ENCODE data around the gene C20orf202.

The C20orf202 gene

DNA sequence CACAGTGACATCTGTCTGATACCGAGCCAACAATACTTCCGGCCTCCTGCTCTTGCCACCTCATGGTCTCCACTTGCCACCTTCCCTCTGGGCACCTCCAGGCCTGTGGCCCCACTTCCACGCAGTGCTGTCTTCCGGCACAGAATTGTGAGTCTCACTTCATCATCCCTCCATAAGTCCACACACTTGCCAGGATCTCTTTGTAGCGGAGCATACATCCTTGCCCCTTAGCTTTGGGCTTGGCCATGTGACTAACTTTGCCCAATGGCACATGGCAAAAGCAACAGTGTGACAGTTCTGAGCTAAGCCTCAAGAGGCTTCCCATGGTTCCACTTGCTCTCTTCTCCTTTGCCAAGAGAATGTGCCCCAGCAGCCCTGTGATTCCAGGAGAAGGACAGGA is 4.5 kb upstream of the C20orf202 start:
- no peaks in the 10 kb centered on the region for H3K36me3 ChIP-seq (ENCODE audit: control insufficient read depth, insufficient read depth, low read length)
- no peak overlapping the region for H3K4me3 ChIP-seq (ENCODE audit: low read length)
- no peak overlapping the region for H4K8ac ChIP-seq (ENCODE audit: low read depth, low read length)
- H3K23ac ChIP-seq (ENCODE audit: low read length) = no peak overlapping the region
- H3K56ac ChIP-seq (ENCODE audit: low read length) = no peak overlapping the region
- no peak overlapping the region for H2BK120ac ChIP-seq (ENCODE audit: low read depth, low read length)
- no peaks in the 10 kb centered on the region for H3K79me2 ChIP-seq (ENCODE audit: control insufficient read depth, insufficient read depth, low read length)
- no peak overlapping the region for H4K5ac ChIP-seq (ENCODE audit: low read length)
- H3K27me3 ChIP-seq (ENCODE audit: insufficient read depth, low read length, poor library complexity) = no peaks in the 10 kb centered on the region
- H3K18ac ChIP-seq (ENCODE audit: low read length) = no peak overlapping the region
- H3K27ac ChIP-seq (ENCODE audit: low read depth, low read length) = no peak overlapping the region
- no peak for DNase-seq
- no peak overlapping the region for H2AK5ac ChIP-seq (ENCODE audit: low read length)
- H3K4ac ChIP-seq (ENCODE audit: low read depth, low read length) = no peak overlapping the region
- no peak overlapping the region for H2BK5ac ChIP-seq (ENCODE audit: low read length)
- H3K4me1 ChIP-seq (ENCODE audit: control insufficient read depth, low read depth, low read length) = no peaks in the 10 kb centered on the region
- H3K79me1 ChIP-seq (ENCODE audit: low read length) = no peaks in the 10 kb centered on the region
- WGBS (ENCODE audit: extremely low coverage, insufficient coverage, low lambda C conversion rate) = no CpG with 5 or more reads among the region's 5 CpGs
- H3K9ac ChIP-seq (ENCODE audit: low read length) = no peak overlapping the region
- no peak overlapping the region for H3K4me2 ChIP-seq (ENCODE audit: low read length)
- no peak overlapping the region for H2BK15ac ChIP-seq (replicated peaks; ENCODE audit: low read depth)

DNA sequence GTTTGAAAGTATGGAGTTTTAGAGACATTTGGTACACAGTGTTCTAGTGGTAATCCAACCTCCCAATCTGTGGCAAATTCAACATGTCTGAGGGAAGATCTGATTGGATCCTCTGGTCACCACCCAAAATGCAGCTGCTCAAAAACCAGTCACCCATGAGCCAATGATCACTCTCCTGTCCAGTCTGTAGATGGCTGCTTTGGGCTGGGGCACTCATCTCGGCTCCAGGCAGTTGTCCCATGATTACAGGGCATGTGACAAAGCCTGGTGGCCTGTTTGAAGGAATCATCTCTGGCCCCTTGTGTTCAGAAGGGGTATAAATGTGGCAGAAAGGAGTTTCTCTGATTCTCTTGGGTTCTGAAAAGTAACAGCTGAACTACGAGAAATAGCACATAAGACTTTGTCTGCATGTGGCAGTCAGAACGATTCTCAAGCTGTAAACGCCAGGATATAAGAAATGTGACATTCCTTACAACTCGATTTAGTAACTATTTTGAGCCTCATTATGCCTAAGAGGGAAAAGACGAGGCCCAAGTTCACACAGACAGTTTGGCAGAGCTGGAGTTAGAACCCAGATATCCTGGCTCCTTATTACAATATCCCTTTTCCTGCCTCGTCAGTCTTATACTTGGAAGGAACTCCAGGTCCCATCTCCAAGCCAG is 3.9 kb upstream of the C20orf202 start:
- H3K79me2 ChIP-seq (ENCODE audit: control insufficient read depth, insufficient read depth, low read length) = no peaks in the 10 kb centered on the region
- H3K36me3 ChIP-seq (ENCODE audit: control insufficient read depth, insufficient read depth, low read length) = no peaks in the 10 kb centered on the region
- H2BK15ac ChIP-seq (replicated peaks; ENCODE audit: low read depth) = no peak overlapping the region
- no peak overlapping the region for H4K8ac ChIP-seq (ENCODE audit: low read depth, low read length)
- no peaks in the 10 kb centered on the region for H3K27me3 ChIP-seq (ENCODE audit: insufficient read depth, low read length, poor library complexity)
- H3K23ac ChIP-seq (ENCODE audit: low read length) = no peak overlapping the region
- H3K4me2 ChIP-seq (ENCODE audit: low read length) = no peak overlapping the region
- DNase-seq = no peak
- no peak overlapping the region for H2BK5ac ChIP-seq (ENCODE audit: low read length)
- H2AK5ac ChIP-seq (ENCODE audit: low read length) = no peak overlapping the region
- H3K79me1 ChIP-seq (ENCODE audit: low read length) = no peaks in the 10 kb centered on the region
- H3K4me1 ChIP-seq (ENCODE audit: control insufficient read depth, low read depth, low read length) = no peaks in the 10 kb centered on the region
- no peak overlapping the region for H2BK120ac ChIP-seq (ENCODE audit: low read depth, low read length)
- no peak overlapping the region for H3K18ac ChIP-seq (ENCODE audit: low read length)
- no peak overlapping the region for H3K27ac ChIP-seq (ENCODE audit: low read depth, low read length)
- WGBS (ENCODE audit: extremely low coverage, insufficient coverage, low lambda C conversion rate) = no CpG with 5 or more reads among the region's 7 CpGs
- H3K9ac ChIP-seq (ENCODE audit: low read length) = no peak overlapping the region
- H3K56ac ChIP-seq (ENCODE audit: low read length) = no peak overlapping the region
- H3K4me3 ChIP-seq (ENCODE audit: low read length) = no peak overlapping the region
- no peak overlapping the region for H3K4ac ChIP-seq (ENCODE audit: low read depth, low read length)
- H4K5ac ChIP-seq (ENCODE audit: low read length) = no peak overlapping the region

DNA sequence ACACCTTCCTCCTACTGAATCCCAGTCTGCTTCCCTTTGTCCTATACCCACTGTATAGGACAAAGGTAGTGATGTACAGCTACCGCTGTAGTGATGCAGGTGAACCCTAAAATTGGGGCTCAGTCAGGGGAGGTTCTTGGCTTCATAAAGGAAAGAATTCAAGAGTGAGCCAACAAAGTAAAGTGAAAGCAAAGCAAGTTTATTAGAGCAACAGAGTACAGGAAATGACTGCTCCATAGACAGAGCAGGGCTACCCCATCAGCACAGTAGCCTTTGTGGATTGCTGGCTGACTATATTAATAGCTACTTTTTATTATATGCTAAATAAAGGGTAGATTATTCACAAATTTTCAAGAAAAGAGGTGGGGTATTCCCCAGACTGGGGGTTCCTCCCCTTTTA is 3.3 kb upstream of the C20orf202 start:
- H2BK15ac ChIP-seq (replicated peaks; ENCODE audit: low read depth) = no peak overlapping the region
- H3K4me3 ChIP-seq (ENCODE audit: low read length) = no peak overlapping the region
- H3K4ac ChIP-seq (ENCODE audit: low read depth, low read length) = no peak overlapping the region
- no peak overlapping the region for H3K9ac ChIP-seq (ENCODE audit: low read length)
- DNase-seq = no peak
- H2BK120ac ChIP-seq (ENCODE audit: low read depth, low read length) = no peak overlapping the region
- H3K4me1 ChIP-seq (ENCODE audit: control insufficient read depth, low read depth, low read length) = no peaks in the 10 kb centered on the region
- no peak overlapping the region for H3K27ac ChIP-seq (ENCODE audit: low read depth, low read length)
- WGBS (ENCODE audit: extremely low coverage, insufficient coverage, low lambda C conversion rate) = no CpG with 5 or more reads among the region's 1 CpG
- no peak overlapping the region for H3K18ac ChIP-seq (ENCODE audit: low read length)
- no peak overlapping the region for H3K56ac ChIP-seq (ENCODE audit: low read length)
- no peaks in the 10 kb centered on the region for H3K36me3 ChIP-seq (ENCODE audit: control insufficient read depth, insufficient read depth, low read length)
- H3K27me3 ChIP-seq (ENCODE audit: insufficient read depth, low read length, poor library complexity) = no peaks in the 10 kb centered on the region
- no peak overlapping the region for H3K4me2 ChIP-seq (ENCODE audit: low read length)
- no peaks in the 10 kb centered on the region for H3K79me1 ChIP-seq (ENCODE audit: low read length)
- no peaks in the 10 kb centered on the region for H3K79me2 ChIP-seq (ENCODE audit: control insufficient read depth, insufficient read depth, low read length)
- no peak overlapping the region for H2AK5ac ChIP-seq (ENCODE audit: low read length)
- no peak overlapping the region for H3K23ac ChIP-seq (ENCODE audit: low read length)
- no peak overlapping the region for H2BK5ac ChIP-seq (ENCODE audit: low read length)
- H4K5ac ChIP-seq (ENCODE audit: low read length) = no peak overlapping the region
- H4K8ac ChIP-seq (ENCODE audit: low read depth, low read length) = no peak overlapping the region

DNA sequence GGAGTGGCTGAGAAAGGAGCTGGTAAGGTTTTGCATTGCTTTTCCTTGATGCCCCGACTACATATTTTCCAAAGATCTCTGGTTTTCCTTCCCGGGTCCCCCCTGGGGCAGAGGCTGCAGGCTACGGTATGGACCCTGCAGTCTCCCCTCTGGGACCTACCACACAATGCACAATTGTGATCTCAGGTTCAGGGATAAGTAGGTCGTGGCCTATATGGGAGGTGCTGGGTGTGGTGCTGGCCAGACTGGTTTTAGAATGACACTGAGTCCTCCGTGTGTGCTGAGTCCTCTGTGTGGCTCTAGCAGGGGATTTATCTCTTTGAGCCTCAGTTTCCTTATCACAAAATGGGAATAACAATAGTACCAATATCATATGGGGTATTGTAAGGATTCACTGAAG is 376 bp downstream of the C20orf202 start:
- H4K8ac ChIP-seq (ENCODE audit: low read depth, low read length) = no peak overlapping the region
- no peaks in the 10 kb centered on the region for H3K36me3 ChIP-seq (ENCODE audit: control insufficient read depth, insufficient read depth, low read length)
- no peaks in the 10 kb centered on the region for H3K79me1 ChIP-seq (ENCODE audit: low read length)
- H2BK5ac ChIP-seq (ENCODE audit: low read length) = no peak overlapping the region
- H2BK15ac ChIP-seq (replicated peaks; ENCODE audit: low read depth) = no peak overlapping the region
- H3K4me1 ChIP-seq (ENCODE audit: control insufficient read depth, low read depth, low read length) = no peaks in the 10 kb centered on the region
- no peak overlapping the region for H3K18ac ChIP-seq (ENCODE audit: low read length)
- no peak overlapping the region for H3K4ac ChIP-seq (ENCODE audit: low read depth, low read length)
- H3K4me3 ChIP-seq (ENCODE audit: low read length) = no peak overlapping the region
- no peak overlapping the region for H3K27ac ChIP-seq (ENCODE audit: low read depth, low read length)
- H4K5ac ChIP-seq (ENCODE audit: low read length) = no peak overlapping the region
- no peak overlapping the region for H3K4me2 ChIP-seq (ENCODE audit: low read length)
- H3K56ac ChIP-seq (ENCODE audit: low read length) = peak overlapping the region; percentile 46
- H2AK5ac ChIP-seq (ENCODE audit: low read length) = no peak overlapping the region
- no peak overlapping the region for H2BK120ac ChIP-seq (ENCODE audit: low read depth, low read length)
- no peak for DNase-seq
- no peak overlapping the region for H3K9ac ChIP-seq (ENCODE audit: low read length)
- no peaks in the 10 kb centered on the region for H3K79me2 ChIP-seq (ENCODE audit: control insufficient read depth, insufficient read depth, low read length)
- no peak overlapping the region for H3K23ac ChIP-seq (ENCODE audit: low read length)
- no CpG with 5 or more reads among the region's 5 CpGs for WGBS (ENCODE audit: extremely low coverage, insufficient coverage, low lambda C conversion rate)
- no peaks in the 10 kb centered on the region for H3K27me3 ChIP-seq (ENCODE audit: insufficient read depth, low read length, poor library complexity)

DNA sequence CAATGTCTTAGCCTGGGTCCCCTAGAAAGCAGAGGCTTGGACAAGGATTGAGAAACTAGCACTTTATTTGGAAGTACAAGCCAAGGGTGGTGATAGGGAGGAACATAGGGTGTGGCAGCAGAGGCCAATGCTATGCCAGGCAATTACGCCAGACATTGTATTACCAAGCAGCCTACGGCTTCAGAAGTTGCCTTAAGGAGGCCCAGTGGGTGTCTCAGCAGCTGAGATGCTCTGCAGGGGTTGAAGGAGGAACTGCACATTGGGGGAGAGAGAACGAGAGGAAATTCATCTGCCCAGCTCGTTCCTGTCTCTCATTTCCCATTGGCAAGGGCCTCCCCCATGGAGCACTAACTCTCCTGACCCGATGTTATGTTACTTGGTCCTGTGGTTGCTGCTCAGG is 859 bp downstream of the C20orf202 start:
- Histone ChIP-seq H3K27ac (ENCODE audit: low read depth, low read length) (no peak overlapping the region), H3K79me1 (ENCODE audit: low read length) (no peaks in the 10 kb centered on the region), H3K4me2 (ENCODE audit: low read length) (no peak overlapping the region), H3K18ac (ENCODE audit: low read length) (no peak overlapping the region), H3K9ac (ENCODE audit: low read length) (no peak overlapping the region), H4K8ac (ENCODE audit: low read depth, low read length) (no peak overlapping the region), H3K4ac (ENCODE audit: low read depth, low read length) (no peak overlapping the region), H3K4me3 (ENCODE audit: low read length) (no peak overlapping the region), H3K4me1 (ENCODE audit: control insufficient read depth, low read depth, low read length) (no peaks in the 10 kb centered on the region), H3K27me3 (ENCODE audit: insufficient read depth, low read length, poor library complexity) (no peaks in the 10 kb centered on the region), H4K5ac (ENCODE audit: low read length) (no peak overlapping the region), H2BK15ac (replicated peaks; ENCODE audit: low read depth) (no peak overlapping the region), H2BK120ac (ENCODE audit: low read depth, low read length) (no peak overlapping the region), H3K56ac (ENCODE audit: low read length) (no peak overlapping the region), H2BK5ac (ENCODE audit: low read length) (no peak overlapping the region), H3K36me3 (ENCODE audit: control insufficient read depth, insufficient read depth, low read length) (no peaks in the 10 kb centered on the region), H3K23ac (ENCODE audit: low read length) (no peak overlapping the region), H3K79me2 (ENCODE audit: control insufficient read depth, insufficient read depth, low read length) (no peaks in the 10 kb centered on the region), H2AK5ac (ENCODE audit: low read length) (no peak overlapping the region)
- DNase-seq = no peak
- WGBS (ENCODE audit: extremely low coverage, insufficient coverage, low lambda C conversion rate) = no CpG with 5 or more reads among the region's 5 CpGs

DNA sequence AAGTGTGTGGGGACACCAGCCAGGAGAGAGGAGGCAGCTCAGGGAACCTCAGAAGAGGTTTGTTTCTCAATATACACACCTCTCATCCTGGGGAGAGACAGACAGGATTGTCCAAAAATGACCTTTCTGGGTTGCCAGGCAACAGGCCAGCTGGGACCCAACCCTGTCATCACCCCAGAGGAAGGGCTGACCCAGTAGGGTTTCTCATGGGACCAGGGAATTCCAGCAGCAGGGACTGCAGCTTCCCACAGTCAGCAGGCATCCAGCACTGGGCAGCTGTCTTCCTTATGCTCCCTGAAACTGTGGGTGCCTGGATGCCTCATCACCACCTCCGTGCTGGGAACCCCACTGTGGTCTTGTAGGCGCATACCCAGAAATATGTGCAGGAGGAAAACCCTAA is 1.3 kb downstream of the C20orf202 start:
- Histone ChIP-seq H3K56ac (ENCODE audit: low read length) (no peak overlapping the region), H3K4me1 (ENCODE audit: control insufficient read depth, low read depth, low read length) (no peaks in the 10 kb centered on the region), H4K8ac (ENCODE audit: low read depth, low read length) (no peak overlapping the region), H4K5ac (ENCODE audit: low read length) (no peak overlapping the region), H3K36me3 (ENCODE audit: control insufficient read depth, insufficient read depth, low read length) (no peaks in the 10 kb centered on the region), H2BK120ac (ENCODE audit: low read depth, low read length) (no peak overlapping the region), H3K4me3 (ENCODE audit: low read length) (no peak overlapping the region), H3K23ac (ENCODE audit: low read length) (no peak overlapping the region), H3K4ac (ENCODE audit: low read depth, low read length) (no peak overlapping the region), H3K79me2 (ENCODE audit: control insufficient read depth, insufficient read depth, low read length) (no peaks in the 10 kb centered on the region), H3K79me1 (ENCODE audit: low read length) (no peaks in the 10 kb centered on the region), H3K4me2 (ENCODE audit: low read length) (no peak overlapping the region), H3K18ac (ENCODE audit: low read length) (no peak overlapping the region), H2AK5ac (ENCODE audit: low read length) (no peak overlapping the region), H3K27me3 (ENCODE audit: insufficient read depth, low read length, poor library complexity) (no peaks in the 10 kb centered on the region), H2BK15ac (replicated peaks; ENCODE audit: low read depth) (no peak overlapping the region), H3K9ac (ENCODE audit: low read length) (no peak overlapping the region), H3K27ac (ENCODE audit: low read depth, low read length) (no peak overlapping the region), H2BK5ac (ENCODE audit: low read length) (no peak overlapping the region)
- WGBS (ENCODE audit: extremely low coverage, insufficient coverage, low lambda C conversion rate) = no CpG with 5 or more reads among the region's 2 CpGs
- DNase-seq = no peak
